ENCODE measurements around the gene CYP4F2.
"Not testable (repeated sequence)": the region's sequence is repeated elsewhere in the genome, so short reads cannot be mapped to it uniquely, and the experiment has no call there.

CYP4F2 gene

GRCh38 chr19:15900504-15900903 is 2.6 kb upstream of the CYP4F2 start:
- no peak for DNase-seq (ENCODE audit: low read depth in 1 of 2, low spot score in 1 of 2)

GRCh38 chr19:15900032-15900431 is 2.2 kb upstream of the CYP4F2 start:
- DNase-seq (ENCODE audit: low read depth in 1 of 2, low spot score in 1 of 2), result not testable (repeated sequence)

GRCh38 chr19:15899561-15899960 is 1.7 kb upstream of the CYP4F2 start:
- DNase-seq (ENCODE audit: low read depth in 1 of 2, low spot score in 1 of 2), result not testable (repeated sequence)

- no peak for DNase-seq (ENCODE audit: low read depth in 1 of 2, low spot score in 1 of 2)
These were observed 692 bp downstream of the CYP4F2 start for GRCh38 chr19:15897026-15897737.

GRCh38 chr19:15895876-15896430 is 1.9 kb downstream of the CYP4F2 start:
- DNase-seq (ENCODE audit: low read depth in 1 of 2, low spot score in 1 of 2), result no peak

- no peak for DNase-seq (ENCODE audit: low read depth in 1 of 2, low spot score in 1 of 2)
These were observed 3.5 kb downstream of the CYP4F2 start for GRCh38 chr19:15894359-15894758.

GRCh38 chr19:15893477-15893876 is 4.4 kb downstream of the CYP4F2 start:
- DNase-seq (ENCODE audit: low read depth in 1 of 2, low spot score in 1 of 2), result no peak

- DNase-seq (ENCODE audit: low read depth in 1 of 2, low spot score in 1 of 2), result no peak
These were observed 5.9 kb downstream of the CYP4F2 start for GRCh38 chr19:15892012-15892411.

- no peak for DNase-seq (ENCODE audit: low read depth in 1 of 2, low spot score in 1 of 2)
These were observed 6.4 kb downstream of the CYP4F2 start for GRCh38 chr19:15891434-15891833.

GRCh38 chr19:15889339-15889738 is 8.5 kb downstream of the CYP4F2 start:
- not testable (repeated sequence) for DNase-seq (ENCODE audit: low read depth in 1 of 2, low spot score in 1 of 2)

GRCh38 chr19:15885919-15886318 is 12.0 kb downstream of the CYP4F2 start:
- DNase-seq (ENCODE audit: low read depth in 1 of 2, low spot score in 1 of 2), result no peak

- DNase-seq (ENCODE audit: low read depth in 1 of 2, low spot score in 1 of 2), result no peak
These were observed 12.7 kb downstream of the CYP4F2 start for GRCh38 chr19:15885167-15885566.

- DNase-seq (ENCODE audit: low read depth in 1 of 2, low spot score in 1 of 2), result not testable (repeated sequence)
These were observed 14.5 kb downstream of the CYP4F2 start for GRCh38 chr19:15883329-15883728.

GRCh38 chr19:15874821-15875474 is 22.9 kb downstream of the CYP4F2 start:
- no peak for DNase-seq (ENCODE audit: low read depth in 1 of 2, low spot score in 1 of 2)

- DNase-seq (ENCODE audit: low read depth in 1 of 2, low spot score in 1 of 2), result not testable (repeated sequence)
These were observed 24.1 kb downstream of the CYP4F2 start for GRCh38 chr19:15873771-15874170.

- no peak for DNase-seq (ENCODE audit: low read depth in 1 of 2, low spot score in 1 of 2)
These were observed 26.3 kb downstream of the CYP4F2 start for GRCh38 chr19:15871570-15871969.

GRCh38 chr19:15869873-15870272 is 28.0 kb downstream of the CYP4F2 start:
- no peak for DNase-seq (ENCODE audit: low read depth in 1 of 2, low spot score in 1 of 2)

GRCh38 chr19:15869109-15869555 is 28.7 kb downstream of the CYP4F2 start:
- no peak for DNase-seq (ENCODE audit: low read depth in 1 of 2, low spot score in 1 of 2)

GRCh38 chr19:15866636-15867035 is 31.2 kb downstream of the CYP4F2 start:
- DNase-seq (ENCODE audit: low read depth in 1 of 2, low spot score in 1 of 2), result no peak

- no peak for DNase-seq (ENCODE audit: low read depth in 1 of 2, low spot score in 1 of 2)
These were observed 33.0 kb downstream of the CYP4F2 start for GRCh38 chr19:15864824-15865223.

- DNase-seq (ENCODE audit: low read depth in 1 of 2, low spot score in 1 of 2), result no peak
These were observed 34.6 kb downstream of the CYP4F2 start for GRCh38 chr19:15863272-15863671.

GRCh38 chr19:15862444-15862843 is 35.4 kb downstream of the CYP4F2 start:
- DNase-seq (ENCODE audit: low read depth in 1 of 2, low spot score in 1 of 2), result no peak

All from activated T-helper 1 cell treated with anti-CD3 and anti-CD28 coated beads, Interleukin-2, amount 50 U/mL, for 16 hours (primary cell).